Stimulated activated CD4-positive, alpha-beta T cell treated with anti-CD3 and anti-CD28 coated beads, Interleukin-1b, Interleukin-23, amount 100 ng/mL, for 48 hours (primary cell): ENCODE measurements around the gene TIMM17B.
A peak's percentile ranks its signal among the peaks of the same experiment; 100 is the strongest.

Experiments
- DNase-seq: peaks from one replicate; pipeline ENCODE4 v3.0.0-alpha.2; 2020

The TIMM17B gene

DNA sequence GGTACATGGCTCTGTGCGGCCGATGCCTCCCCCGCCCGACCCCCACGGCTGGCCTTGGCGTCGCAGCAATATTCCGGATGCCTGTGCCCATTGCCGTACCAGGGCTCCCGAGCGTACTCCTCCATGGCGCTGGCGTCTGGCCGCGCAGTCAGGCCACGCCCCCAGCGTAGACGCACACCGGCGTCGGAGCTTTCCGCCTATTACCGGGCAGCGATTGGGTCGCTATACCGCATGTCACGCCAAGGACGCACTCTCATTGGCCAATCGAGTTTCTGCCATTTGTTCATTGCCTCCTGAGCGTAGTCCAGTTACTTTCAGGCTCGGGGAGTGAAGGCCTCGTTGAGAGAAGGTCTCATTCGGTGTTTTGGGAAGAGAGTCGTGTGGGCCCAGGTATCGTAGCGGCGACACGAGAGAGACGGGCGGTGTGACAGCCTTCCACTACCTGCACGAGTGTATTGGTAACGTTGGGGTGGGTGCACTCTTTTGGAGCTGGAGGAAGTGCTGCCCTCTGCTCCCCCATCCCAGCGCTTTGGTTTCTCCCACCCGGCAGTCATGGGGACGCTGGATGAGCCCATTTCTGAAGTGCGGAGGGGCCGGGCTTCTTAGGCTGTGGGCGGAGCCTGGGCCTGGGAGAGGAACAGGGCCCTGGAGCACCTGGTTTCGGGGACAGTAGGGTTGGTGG, at the start of gene TIMM17B, which contains the start of gene PQBP1:
Gene TIMM17B (minus strand): TSS at position 144 of the 682 bp plus-strand sequence. CDS start 19 bp downstream, at position 125.
Gene PQBP1 (plus strand): TSS at position 306 of the 682 bp plus-strand sequence. CDS start 580 bp downstream, outside the sequence.
- DNase-seq = peak; percentile 88

GRCh38 chrX:48945517-48946348, 48.2 kb upstream of the TIMM17B start:
- no peak for DNase-seq

- DNase-seq = no peak
Measured at GRCh38 chrX:48942895-48943294, 45.3 kb upstream of the TIMM17B start.

- no peak for DNase-seq
Measured at GRCh38 chrX:48940404-48940955, 42.9 kb upstream of the TIMM17B start.

- DNase-seq = no peak
Measured at GRCh38 chrX:48939524-48940228, 42.1 kb upstream of the TIMM17B start.

- DNase-seq = peak; percentile 86
Measured at GRCh38 chrX:48938721-48939425, 41.3 kb upstream of the TIMM17B start.

DNA sequence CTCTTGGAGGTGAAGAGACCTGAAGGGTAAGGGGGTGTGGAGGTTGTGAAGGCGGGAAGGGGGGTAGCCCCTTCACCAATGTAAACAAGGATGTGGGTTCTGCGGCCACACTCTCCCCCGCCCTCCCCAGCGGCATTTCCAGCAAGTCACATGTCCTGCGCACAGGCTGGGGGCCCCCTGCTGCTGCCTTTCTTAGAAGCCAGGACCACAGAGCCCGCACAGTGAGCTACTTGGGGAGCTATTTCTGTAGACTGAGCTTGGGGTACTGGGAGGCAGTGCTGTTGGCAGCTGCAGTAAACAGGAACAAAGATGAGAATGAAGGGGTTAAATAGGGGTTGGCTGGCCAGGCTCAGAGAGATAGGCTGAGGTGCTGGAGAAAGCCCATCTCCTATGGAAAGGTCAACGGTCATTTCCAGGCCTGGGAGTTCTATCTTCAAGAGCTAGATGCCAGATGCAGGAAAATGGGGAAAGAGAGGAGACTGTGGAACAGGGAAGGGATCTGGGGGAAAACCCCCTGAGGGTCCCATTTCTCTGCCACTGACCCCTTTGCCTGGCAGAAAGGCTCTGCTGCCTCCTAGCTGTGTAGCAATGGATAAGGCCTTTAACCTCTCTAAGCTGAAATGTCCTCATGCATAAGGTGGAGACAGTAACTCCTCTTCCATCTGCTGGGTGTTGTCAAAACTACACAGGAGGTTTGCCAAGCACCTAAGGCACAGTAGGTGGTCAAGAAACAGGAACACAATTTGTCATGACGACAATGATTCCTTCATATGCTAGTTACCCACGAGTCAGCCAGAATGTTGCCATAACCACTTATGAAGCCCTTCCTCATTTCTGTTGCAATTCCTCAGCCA, 39.7 kb upstream of the TIMM17B start:
- peak; percentile 93 for DNase-seq

GRCh38 chrX:48936429-48937053, 39.0 kb upstream of the TIMM17B start:
- DNase-seq = no peak

DNA sequence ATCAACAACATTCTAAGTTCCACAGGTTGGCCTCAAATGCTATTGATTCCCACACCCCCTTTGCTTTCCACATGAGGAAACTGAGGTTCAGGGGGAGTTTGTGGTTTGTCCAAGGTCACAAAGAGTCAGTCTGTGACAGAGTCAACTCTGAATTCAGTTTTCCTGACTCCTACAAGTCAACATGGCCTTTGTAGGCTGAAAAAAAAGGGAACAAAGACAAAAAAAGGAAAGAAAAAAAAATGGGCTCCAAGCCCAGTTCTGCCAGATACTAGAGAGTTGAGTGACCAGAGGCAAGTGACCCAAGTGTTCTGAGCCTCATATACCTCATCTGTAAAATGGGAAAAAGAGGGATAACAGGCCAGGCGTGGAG, 37.7 kb upstream of the TIMM17B start:
- no peak for DNase-seq

DNA sequence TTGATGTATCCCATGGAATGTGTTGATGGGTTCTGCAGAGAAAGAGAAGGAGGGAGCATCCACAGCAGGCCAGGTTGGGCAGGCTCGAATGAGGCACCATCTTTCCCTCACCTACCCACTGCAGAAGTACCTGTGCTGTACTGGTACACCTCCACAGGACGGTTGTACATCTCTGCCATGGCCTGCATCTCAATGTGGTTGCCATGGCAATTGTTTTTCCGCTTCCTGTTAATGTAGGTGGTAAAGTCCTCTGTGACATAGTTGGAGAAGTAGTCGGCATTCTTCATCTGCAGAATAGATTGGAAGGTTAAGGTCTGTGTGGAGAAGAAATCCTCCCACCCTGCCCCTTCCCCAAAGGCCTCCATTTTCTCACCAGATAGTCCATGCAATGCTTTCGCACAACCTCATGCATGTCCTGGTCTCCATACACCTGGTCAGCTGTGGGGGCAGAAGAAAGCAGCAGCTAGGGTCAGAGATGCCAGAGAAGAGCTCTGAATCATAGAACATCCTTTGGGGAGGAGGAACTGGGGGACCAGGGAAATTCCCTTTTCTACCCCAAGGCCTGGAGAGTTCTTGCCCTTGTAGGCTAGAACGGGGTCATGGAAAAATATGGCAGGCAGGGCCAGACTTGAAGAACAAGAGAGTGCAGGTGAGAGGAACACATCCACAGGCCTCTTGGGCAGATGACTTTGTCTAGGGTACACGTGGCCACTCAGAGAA, 37.2 kb upstream of the TIMM17B start:
- DNase-seq = no peak

DNA sequence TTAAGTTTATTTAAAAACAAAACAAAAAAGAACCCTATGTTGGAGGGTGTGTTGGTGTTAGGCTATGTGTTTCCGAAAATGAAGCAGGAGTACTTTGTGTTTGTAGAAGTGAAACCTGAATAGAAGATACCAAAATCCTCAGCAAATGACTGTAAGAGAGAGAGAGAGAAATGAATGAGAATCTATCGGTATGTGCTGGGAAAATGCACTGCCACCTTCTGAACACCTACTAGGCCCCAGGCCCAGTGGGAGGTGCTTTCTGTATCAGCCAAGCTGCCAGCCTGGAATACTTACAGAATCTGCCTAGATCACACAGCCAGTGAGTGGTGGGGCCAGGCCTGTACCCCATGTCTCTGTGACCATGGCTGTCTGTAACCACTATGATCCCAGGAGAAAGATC, 36.2 kb upstream of the TIMM17B start:
- DNase-seq = no peak

GRCh38 chrX:48927736-48928382, 30.3 kb upstream of the TIMM17B start:
- no peak for DNase-seq

GRCh38 chrX:48927123-48927522, 29.6 kb upstream of the TIMM17B start:
- no peak for DNase-seq

- DNase-seq = no peak
Measured at GRCh38 chrX:48924270-48924669, 26.7 kb upstream of the TIMM17B start.

GRCh38 chrX:48923771-48924170, 26.2 kb upstream of the TIMM17B start:
- no peak for DNase-seq

GRCh38 chrX:48920718-48921104, 23.1 kb upstream of the TIMM17B start:
- DNase-seq = no peak

- peak; percentile 50 for DNase-seq
Measured at GRCh38 chrX:48919947-48920717, 22.6 kb upstream of the TIMM17B start.

DNA sequence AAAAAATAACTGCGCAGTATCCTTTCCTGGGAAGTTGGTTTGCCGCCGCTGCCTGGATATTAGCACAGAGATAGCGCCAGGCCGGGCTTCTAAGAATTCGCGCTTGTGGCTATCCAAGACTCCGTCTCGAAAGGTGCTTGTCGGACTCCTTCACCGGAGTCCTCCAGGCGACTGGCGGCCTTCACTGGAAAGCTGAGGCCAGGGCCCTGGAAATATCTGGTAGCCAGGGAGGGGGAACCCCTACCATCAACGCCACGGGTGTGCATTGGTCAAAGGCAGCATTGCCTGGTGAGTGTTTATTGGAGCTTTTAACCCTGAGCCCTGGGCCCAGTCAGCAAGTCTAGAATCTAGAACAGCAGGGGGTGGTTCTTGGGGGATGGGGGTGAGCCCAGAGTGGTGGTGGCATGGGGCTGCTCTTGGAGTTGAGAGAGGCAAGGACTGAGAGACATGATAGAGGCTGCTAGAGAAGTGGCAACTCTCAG, 21.8 kb upstream of the TIMM17B start:
- peak; percentile 59 for DNase-seq
